ENCODE results near the gene MAT1A.
"Not testable (repeated sequence)": the region's sequence is repeated elsewhere in the genome, so short reads cannot be mapped to it uniquely, and the experiment has no call there.

DNA sequence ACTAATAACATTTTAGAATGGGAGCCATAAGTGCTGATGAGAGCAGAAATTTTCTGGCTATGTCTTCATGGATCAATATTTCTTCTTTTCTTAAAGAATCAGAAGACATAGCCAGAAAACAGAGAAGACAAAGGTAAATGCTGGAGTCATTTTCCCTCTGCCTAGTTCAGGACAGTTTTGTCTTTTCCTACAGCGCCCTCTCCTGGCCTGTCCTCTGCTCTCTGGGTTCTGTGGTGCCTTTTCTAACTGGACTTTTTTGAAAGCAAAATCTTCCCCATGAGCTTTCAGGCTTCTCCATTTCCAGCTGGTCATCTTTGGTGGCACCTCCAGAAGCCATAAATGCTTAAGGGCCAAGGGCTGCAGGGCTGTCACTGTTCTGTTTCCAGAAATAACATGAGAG is 39.1 kb downstream of the MAT1A start:
- not testable (repeated sequence) for TF ChIP-seq EZH2 (IDR thresholded peaks at IDR 0.05; ENCODE audit: insufficient read depth, poor library complexity, severe bottlenecking); EZH2phosphoT487 (IDR thresholded peaks at IDR 0.05; ENCODE audit: insufficient read depth, low read depth)
